GM21529 (cell line): ENCODE measurements around the gene GALK2.
"Not testable (repeated sequence)": the region's sequence is repeated elsewhere in the genome, so short reads cannot be mapped to it uniquely, and the experiment has no call there.

ENCODE experiments used
- ATAC-seq: cut with Tn5 transposase; IDR thresholded peaks from one replicate; pipeline ENCODE4 v1.9.1; 2021; ENCODE audit not compliant: unreplicated experiment

GALK2 gene

DNA sequence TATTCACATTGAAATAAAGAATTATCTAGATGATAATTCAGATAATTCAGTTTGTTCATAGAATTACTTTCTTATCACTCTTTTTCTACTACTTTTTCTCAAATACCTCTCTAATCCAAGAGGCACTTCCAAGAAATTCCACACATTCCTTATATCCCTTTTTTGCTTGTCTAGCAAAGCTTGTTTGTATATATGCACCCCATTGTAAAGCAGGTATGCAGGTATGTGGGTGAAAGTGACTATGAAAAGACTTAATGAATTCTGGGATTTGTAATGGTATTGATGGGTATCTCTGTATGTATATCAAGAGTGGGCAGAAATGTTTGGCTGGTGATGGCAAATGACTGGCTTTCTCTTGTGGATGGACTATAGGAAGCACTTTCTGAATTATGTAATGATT, 158.9 kb downstream of the GALK2 start:
- ATAC-seq = no peak

GRCh38 chr15:49330166-49330565, 160.1 kb downstream of the GALK2 start:
- no peak for ATAC-seq

- no peak for ATAC-seq
These were observed 161.4 kb downstream of the GALK2 start for GRCh38 chr15:49331442-49331841.

DNA sequence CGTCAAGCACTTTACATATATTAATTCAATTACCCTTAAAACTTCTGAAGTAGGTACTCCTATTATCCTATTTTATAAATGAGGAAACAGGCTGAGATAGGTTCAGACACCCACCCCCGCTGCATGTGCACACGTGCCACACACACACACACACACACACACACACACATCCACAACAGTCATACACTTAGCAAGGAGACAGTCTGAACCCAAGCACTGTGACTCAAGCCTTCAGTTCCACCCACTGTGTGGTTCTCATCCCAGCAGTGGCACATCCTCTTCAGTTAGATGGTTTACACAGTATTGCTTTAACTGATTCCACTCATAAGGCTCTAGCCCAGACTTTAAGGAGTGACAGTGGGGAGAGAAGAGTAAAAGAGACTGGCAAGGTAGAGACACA, 161.9 kb downstream of the GALK2 start:
- ATAC-seq = no peak

DNA sequence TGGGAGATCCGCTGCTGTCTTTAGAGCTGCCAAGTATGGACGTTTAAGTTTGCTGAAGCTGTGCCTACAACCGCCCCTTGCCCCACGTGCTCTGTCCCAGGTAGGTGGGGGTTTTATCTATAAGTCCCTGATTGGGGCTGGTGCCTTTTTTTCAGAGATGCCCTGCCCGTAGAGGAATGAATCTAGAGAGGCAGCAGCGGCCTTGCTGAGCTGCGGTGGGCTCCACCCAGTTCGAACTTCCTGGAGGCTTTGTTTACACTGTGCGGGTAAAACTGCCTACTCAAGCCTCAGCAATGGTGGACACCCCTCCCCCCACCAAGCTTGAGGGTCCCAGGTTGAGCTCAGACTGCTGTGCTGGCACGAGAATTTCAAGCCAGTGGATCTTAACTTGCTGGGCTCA, 169.6 kb downstream of the GALK2 start:
- no peak for ATAC-seq

GRCh38 chr15:49343546-49343945, 173.5 kb downstream of the GALK2 start:
- no peak for ATAC-seq

DNA sequence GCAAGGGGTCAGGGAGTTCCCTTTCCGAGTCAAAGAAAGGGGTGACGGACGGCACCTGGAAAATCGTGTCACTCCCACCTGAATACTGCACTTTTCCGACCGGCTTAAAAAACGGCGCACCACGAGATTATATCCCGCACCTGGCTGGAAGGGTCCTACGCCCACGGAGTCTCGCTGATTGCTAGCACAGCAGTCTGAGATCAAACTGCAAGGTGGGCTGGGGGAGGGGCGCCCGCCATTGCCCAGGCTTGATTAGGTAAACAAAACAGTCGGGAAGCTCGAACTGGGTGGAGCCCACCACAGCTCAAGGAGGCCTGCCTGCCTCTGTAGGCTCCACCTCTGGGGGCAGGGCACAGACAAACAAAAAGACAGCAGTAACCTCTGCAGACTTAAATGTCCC, 184.4 kb downstream of the GALK2 start:
- ATAC-seq = not testable (repeated sequence)

GRCh38 chr15:49361370-49361769, 191.3 kb downstream of the GALK2 start:
- no peak for ATAC-seq

- ATAC-seq = no peak
These were observed 196.4 kb downstream of the GALK2 start for GRCh38 chr15:49366496-49366895.

DNA sequence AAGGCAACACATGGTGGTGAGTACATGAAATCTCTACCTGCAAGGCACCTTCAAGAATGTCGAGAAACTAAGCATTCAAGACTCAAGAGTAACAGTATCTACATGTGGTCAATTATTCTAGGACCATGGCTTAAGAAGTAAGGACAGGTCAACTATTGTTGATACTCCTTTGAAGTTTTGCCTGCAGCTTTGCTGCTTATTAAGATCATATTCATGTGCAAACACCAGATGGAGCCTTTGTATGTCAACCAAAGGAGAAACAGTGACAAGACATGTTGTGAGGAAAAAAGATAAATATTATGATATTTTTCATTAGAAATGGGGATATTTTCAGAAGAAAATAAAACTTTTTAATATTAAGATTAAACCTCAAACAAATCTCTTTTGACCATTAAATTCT, 200.7 kb downstream of the GALK2 start:
- ATAC-seq = no peak

GRCh38 chr15:49372366-49372765, 202.3 kb downstream of the GALK2 start:
- no peak for ATAC-seq

- ATAC-seq = no peak
These were observed 209.9 kb downstream of the GALK2 start for GRCh38 chr15:49379996-49380395.

- ATAC-seq = no peak
These were observed 210.9 kb downstream of the GALK2 start for GRCh38 chr15:49380912-49381311.
